H1 (cell line): ENCODE results near the gene H6PD. TPM values are rescaled to one million over a fixed set of nuclear protein-coding genes. Genes with fewer than 3 reads are reported as not detected.

ENCODE experiments used
- CTCF ChIA-PET: fragments of 300-600 bp; sonication (Branson Sonifier 250); formaldehyde crosslinking; loops from one replicate; lab custom pipeline; 2021; ENCODE audit not compliant: partially characterized antibody; lab: Charles Lee
- POLR2A ChIA-PET: fragments of 300-600 bp; sonication (Branson Sonifier 250); formaldehyde crosslinking; loops from one replicate; lab custom pipeline; 2021; ENCODE audit warnings: inconsistent platforms; ENCODE audit not compliant: partially characterized antibody; lab: Charles Lee
- DNase-seq, 2 experiments: peaks; one replicate each; pipeline versions ENCODE4 v3.0.0 to v3.0.0-alpha.2; 2010 to 2022; ENCODE audit warnings: low spot score in 2 of 2, low read depth in 1 of 2, mixed read lengths in 1 of 2
- FAIRE-seq: peaks from 2 replicates; lab custom pipeline; 2011; peaks lifted over from hg19 to GRCh38; lab: Jason Lieb, UNC
- H2AFZ ChIP-seq: 2 replicates; pipeline ENCODE4 v1.8.1; 2012; ENCODE audit warnings: low read length, inconsistent platforms
- H2AK5ac ChIP-seq: 2 replicates; pipeline ENCODE4 v1.6.1; 2013; ENCODE audit warnings: low read depth, low read length
- H2BK120ac ChIP-seq: replicated peaks from 2 replicates; pipeline ENCODE3; 2013; ENCODE audit warnings: low read depth, low read length, inconsistent platforms
- H2BK12ac ChIP-seq: 2 replicates; pipeline ENCODE4 v1.6.1; 2013; ENCODE audit warnings: low read depth, low read length
- H2BK15ac ChIP-seq: 2 replicates; pipeline ENCODE4 v1.6.1; 2013; ENCODE audit warnings: low read length
- H2BK20ac ChIP-seq: 2 replicates; pipeline ENCODE4 v1.6.1; 2013; ENCODE audit warnings: low read length
- H2BK5ac ChIP-seq: 2 replicates; pipeline ENCODE4 v1.6.1; 2013; ENCODE audit warnings: low read depth, low read length
- H3K14ac ChIP-seq: 2 replicates; pipeline ENCODE4 v1.6.1; 2013; ENCODE audit warnings: inconsistent platforms; ENCODE audit not compliant: insufficient read length
- H3K18ac ChIP-seq: 2 replicates; pipeline ENCODE4 v1.6.1; 2013; ENCODE audit warnings: low read length; ENCODE audit errors: extremely low read depth
- H3K23ac ChIP-seq: 2 replicates; pipeline ENCODE4 v1.6.1; 2013; ENCODE audit warnings: inconsistent platforms; ENCODE audit not compliant: insufficient read length
- H3K23me2 ChIP-seq: 2 replicates; pipeline ENCODE4 v1.6.1; 2013; ENCODE audit warnings: low read depth, low read length
- H3K27ac ChIP-seq: 2 replicates; pipeline ENCODE4 v1.6.1; 2011; ENCODE audit warnings: low read depth, low read length, inconsistent platforms
- H3K27me3 ChIP-seq, 4 experiments: replicated peaks in 1 of 4; 1 replicate in 1 of 4; 2 replicates in 3 of 4; pipeline versions ENCODE4 v1.6.1 to v1.8.1; 2011 to 2013; ENCODE audit warnings: low read length in 3 of 4, mild to moderate bottlenecking in 3 of 4, inconsistent platforms in 2 of 4, mixed read lengths in 2 of 4, moderate library complexity in 1 of 4; ENCODE audit not compliant: control insufficient read depth in 3 of 4, insufficient read depth in 3 of 4; ENCODE audit errors: extremely low read depth in 1 of 4
- H3K36me3 ChIP-seq, 4 experiments: 2 replicates each; pipeline versions ENCODE4 v1.6.1 to v1.8.1; 2011 to 2013; ENCODE audit warnings: mild to moderate bottlenecking in 4 of 4, low read length in 3 of 4, moderate library complexity in 2 of 4, control low read depth in 1 of 4, inconsistent platforms in 1 of 4; ENCODE audit not compliant: insufficient read depth in 4 of 4, control insufficient read depth in 2 of 4
- H3K4ac ChIP-seq: replicated peaks from 2 replicates; pipeline ENCODE3; 2013; ENCODE audit warnings: low read length, low read depth, mixed read lengths, inconsistent platforms; ENCODE audit not compliant: insufficient read length
- H3K4me1 ChIP-seq, 4 experiments: replicated peaks in 1 of 4; 1 replicate in 1 of 4; 2 replicates in 3 of 4; pipeline versions ENCODE4 v1.6.1 to v1.8.1; 2011 to 2013; ENCODE audit warnings: low read length in 3 of 4, inconsistent platforms in 2 of 4, mixed read lengths in 1 of 4; ENCODE audit not compliant: insufficient read depth in 4 of 4, control insufficient read depth in 3 of 4
- H3K4me2 ChIP-seq, 2 experiments: 2 replicates each; pipeline versions ENCODE4 v1.6.1 to v1.8.1; 2011 to 2013; ENCODE audit warnings: low read depth in 2 of 2, low read length in 2 of 2, control low read depth in 1 of 2, inconsistent platforms in 1 of 2, mild to moderate bottlenecking in 1 of 2; ENCODE audit not compliant: insufficient read depth in 1 of 2
- H3K4me3 ChIP-seq, 4 experiments: fragments of 200-600, 300-600 bp in 1 of 4; sonication (generic), shearing (Covaris generic), sonication (Bioruptor Twin) in 1 of 4; 2 replicates each; pipeline versions ENCODE4 v1.5.1 to v1.8.1; 2011 to 2016; ENCODE audit warnings: low read length in 4 of 4, low read depth in 3 of 4, control low read depth in 2 of 4, inconsistent platforms in 2 of 4, mild to moderate bottlenecking in 2 of 4, mixed read lengths in 1 of 4, moderate library complexity in 1 of 4; ENCODE audit not compliant: insufficient read depth in 2 of 4; ENCODE audit errors: extremely low read depth in 1 of 4
- H3K56ac ChIP-seq: replicated peaks from 2 replicates; pipeline ENCODE3; 2013; ENCODE audit warnings: low read depth, mild to moderate bottlenecking, mixed read lengths, low read length, inconsistent platforms; ENCODE audit not compliant: insufficient read length
- H3K79me1 ChIP-seq: 2 replicates; pipeline ENCODE4 v1.6.1; 2013; ENCODE audit warnings: low read depth, low read length, control low read depth
- H3K79me2 ChIP-seq, 2 experiments: 2 replicates each; pipeline versions ENCODE4 v1.6.1 to v1.8.1; 2012 to 2013; ENCODE audit warnings: low read length in 2 of 2, mild to moderate bottlenecking in 2 of 2, inconsistent platforms in 1 of 2; ENCODE audit not compliant: insufficient read depth in 2 of 2, control insufficient read depth in 1 of 2
- H3K9ac ChIP-seq, 4 experiments: replicated peaks in 1 of 4; 1 replicate in 1 of 4; 2 replicates in 3 of 4; pipeline versions ENCODE4 v1.6.1 to v1.8.1; 2011 to 2013; ENCODE audit warnings: low read depth in 3 of 4, low read length in 3 of 4, control low read depth in 2 of 4, mild to moderate bottlenecking in 2 of 4, moderate library complexity in 2 of 4, inconsistent platforms in 1 of 4; ENCODE audit errors: extremely low read depth in 1 of 4
- H3K9me3 ChIP-seq, 2 experiments: 2 replicates each; pipeline versions ENCODE4 v1.6.1 to v1.8.1; 2012 to 2013; ENCODE audit warnings: mild to moderate bottlenecking in 2 of 2, moderate library complexity in 2 of 2, control low read depth in 1 of 2, inconsistent platforms in 1 of 2, low read depth in 1 of 2, low read length in 1 of 2, mixed read lengths in 1 of 2; ENCODE audit not compliant: insufficient read depth in 2 of 2
- H4K20me1 ChIP-seq, 2 experiments: replicated peaks in 1 of 2; 2 replicates each; pipeline versions ENCODE3 to v1.8.1; 2011 to 2013; ENCODE audit warnings: inconsistent platforms in 2 of 2, low read length in 2 of 2, mild to moderate bottlenecking in 1 of 2; ENCODE audit not compliant: insufficient read depth in 2 of 2, control insufficient read depth in 1 of 2
- H4K5ac ChIP-seq: 2 replicates; pipeline ENCODE4 v1.6.1; 2013; ENCODE audit warnings: low read length, low read depth, mixed read lengths, inconsistent platforms; ENCODE audit not compliant: insufficient read length
- H4K8ac ChIP-seq: 2 replicates; pipeline ENCODE4 v1.8.0; 2013; ENCODE audit warnings: mild to moderate bottlenecking, moderate library complexity, low read length, inconsistent platforms; ENCODE audit not compliant: insufficient read depth; ENCODE audit errors: extremely low read depth
- H4K91ac ChIP-seq: replicated peaks from 2 replicates; pipeline ENCODE3; 2013; ENCODE audit warnings: low read length, mixed read lengths, inconsistent platforms; ENCODE audit not compliant: insufficient read length
- POLR2A ChIP-seq, 2 experiments: IDR thresholded peaks; 1 replicate in 1 of 2; 2 replicates in 1 of 2; pipeline ENCODE4 v1.6.1; 2011; ENCODE audit warnings: low read depth in 2 of 2, low read length in 2 of 2, mild to moderate bottlenecking in 2 of 2; ENCODE audit errors: control extremely low read depth in 1 of 2
- POU5F1 ChIP-seq: IDR thresholded peaks from 2 replicates; pipeline ENCODE4 v1.6.1; 2011; ENCODE audit warnings: low read depth, mild to moderate bottlenecking, low read length, moderate library complexity
- SIX5 ChIP-seq: IDR thresholded peaks from 2 replicates; pipeline ENCODE4 v1.6.1; 2011; ENCODE audit warnings: mild to moderate bottlenecking, low read depth, low read length
- SP1 ChIP-seq: IDR thresholded peaks from 2 replicates; pipeline ENCODE4 v1.6.1; 2011; ENCODE audit warnings: low read depth, low read length
- SP4 ChIP-seq: IDR thresholded peaks from 2 replicates; pipeline ENCODE4 v1.6.1; 2012; ENCODE audit warnings: low read length, inconsistent platforms
- YY1 ChIP-seq: IDR thresholded peaks from 2 replicates; pipeline ENCODE4 v1.6.1; 2011; ENCODE audit warnings: low read depth, mild to moderate bottlenecking, low read length
- WGBS, 2 experiments: shearing (Covaris generic) in 1 of 2; methylation state at CpG; one replicate each; pipeline versions ENCODE4 v1.1.6 to v1.1.7; 2013 to 2015; ENCODE audit warnings: low lambda C conversion rate in 2 of 2, mixed read lengths in 2 of 2, inconsistent platforms in 1 of 2, low coverage in 1 of 2, missing lambda C conversion rate in 1 of 2; ENCODE audit not compliant: insufficient replicate concordance in 2 of 2, insufficient coverage in 1 of 2, insufficient read length in 1 of 2; ENCODE audit errors: extremely low coverage in 1 of 2, missing lambda C conversion rate in 1 of 2; 5-methylcytosine and 5-hydroxymethylcytosine counted together
- polyA plus RNA-seq, 7 experiments: library from polyadenylated mRNA; depleted of rRNA in 3 of 7; stranded (reverse) in 5 of 7; unstranded in 2 of 7; fragments of >200 nt in 5 of 7; fragments of 200-250 nt in 2 of 7; gene quantifications; 1 replicate in 5 of 7; 2 replicates in 1 of 7; 4 replicates in 1 of 7; pipeline versions ENCODE4 v1.2.1 to v1.2.3, GENCODE V29; 2011 to 2013; ENCODE audit warnings: missing spikeins in 2 of 7, mixed read lengths in 2 of 7
- total RNA-seq: library from RNA; stranded (reverse); fragmentation: NEBNext Ultra II Directional; extraction: Animal tissue kit (Norgen Biotek cat#: 25700); gene quantifications from 2 replicates; pipeline ENCODE4 v1.2.1, GENCODE V29; 2021

The H6PD gene
- total and polyA plus RNA-seq, 2 of the 8 experiments (the other 6 are each of a cell fraction or from before 2014, with no cell fraction given) = 3.6 to 3.8 TPM

- no peaks in the 10 kb centered on the region for H3K79me2 ChIP-seq
- ChIA-PET CTCF (interaction anchor here (1.7 to 2.9 kb wide), 2 partner anchors 10 to 27 kb away, joined by 4 to 12 read pairs; no protein-coding TSS in a partner anchor), POLR2A (interaction anchor here (0.9 to 1.1 kb wide), 2 partner anchors 11 to 82 kb away, joined by 3 read pairs; no protein-coding TSS in a partner anchor)
- H3K4me2 ChIP-seq = no peak overlapping the region
- no peaks in the 10 kb centered on the region for H4K20me1 ChIP-seq
- no peak overlapping the region for H3K14ac ChIP-seq
- no peak overlapping the region for H3K23ac ChIP-seq
- peaks cover 2% of the 10 kb centered on the region; the same call in 1 of the 2 replicates for H3K23me2 ChIP-seq
- no peak overlapping the region; the same call in 1 of the 2 replicates for H2BK5ac ChIP-seq
- H2AFZ ChIP-seq = no peak overlapping the region
- no peak overlapping the region for H4K5ac ChIP-seq
- no peak overlapping the region for H2BK120ac ChIP-seq
- WGBS, 2 experiments = 87% methylated on average over 16 of the region's 16 CpGs; no CpG with 5 or more reads in 1 of the 2 experiments
- no peak for FAIRE-seq
- no peak overlapping the region for H2BK15ac ChIP-seq
- peaks cover 5 to 16% (median 12%) of the 10 kb centered on the region in 4 experiments; a peak in 6 of 7 replicates for H3K4me1 ChIP-seq
- no peak overlapping the region for H3K56ac ChIP-seq
- H4K8ac ChIP-seq = no peak overlapping the region
- H2AK5ac ChIP-seq = no peak overlapping the region
- no peak overlapping the region for H3K27ac ChIP-seq
- H3K9me3 ChIP-seq = no peaks in the 10 kb centered on the region
- no peak overlapping the region for H3K4ac ChIP-seq
- H3K79me1 ChIP-seq = no peaks in the 10 kb centered on the region
- H3K18ac ChIP-seq = no peak overlapping the region
- TF ChIP-seq SP4 = no peak
- TF ChIP-seq YY1 = no peak
- no peak for TF ChIP-seq SP1
- TF ChIP-seq SIX5 = no peak
- TF ChIP-seq POU5F1 = no peak
- TF ChIP-seq POLR2A (IDR thresholded peaks at IDR 0.05; ENCODE audit: control extremely low read depth in 1 of 2, low read depth in 2 of 2, low read length in 2 of 2) = no peak
- DNase-seq = no peak
- H3K9ac ChIP-seq = no peak overlapping the region
- no peak overlapping the region for H2BK20ac ChIP-seq
- no peaks in the 10 kb centered on the region for H3K27me3 ChIP-seq
- no peak overlapping the region for H4K91ac ChIP-seq
- H3K4me3 ChIP-seq = no peak overlapping the region
- no peak overlapping the region for H2BK12ac ChIP-seq
- H3K36me3 ChIP-seq = no peaks in the 10 kb centered on the region
These were observed 5.2 kb downstream of the H6PD start for GRCh38 chr1:9239622-9240401.
